Measurements from ENCODE around the gene FARP1.

GRCh38 chr13:98390086-98390715 lies 247.3 kb downstream of the FARP1 start:
- TF ChIP-seq, protein P1, sequence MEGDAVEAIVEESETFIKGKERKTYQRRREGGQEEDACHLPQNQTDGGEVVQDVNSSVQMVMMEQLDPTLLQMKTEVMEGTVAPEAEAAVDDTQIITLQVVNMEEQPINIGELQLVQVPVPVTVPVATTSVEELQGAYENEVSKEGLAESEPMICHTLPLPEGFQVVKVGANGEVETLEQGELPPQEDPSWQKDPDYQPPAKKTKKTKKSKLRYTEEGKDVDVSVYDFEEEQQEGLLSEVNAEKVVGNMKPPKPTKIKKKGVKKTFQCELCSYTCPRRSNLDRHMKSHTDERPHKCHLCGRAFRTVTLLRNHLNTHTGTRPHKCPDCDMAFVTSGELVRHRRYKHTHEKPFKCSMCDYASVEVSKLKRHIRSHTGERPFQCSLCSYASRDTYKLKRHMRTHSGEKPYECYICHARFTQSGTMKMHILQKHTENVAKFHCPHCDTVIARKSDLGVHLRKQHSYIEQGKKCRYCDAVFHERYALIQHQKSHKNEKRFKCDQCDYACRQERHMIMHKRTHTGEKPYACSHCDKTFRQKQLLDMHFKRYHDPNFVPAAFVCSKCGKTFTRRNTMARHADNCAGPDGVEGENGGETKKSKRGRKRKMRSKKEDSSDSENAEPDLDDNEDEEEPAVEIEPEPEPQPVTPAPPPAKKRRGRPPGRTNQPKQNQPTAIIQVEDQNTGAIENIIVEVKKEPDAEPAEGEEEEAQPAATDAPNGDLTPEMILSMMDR (IDR thresholded peaks at IDR 0.05; ENCODE audit: insufficient read depth, low read length, poor library complexity, severe bottlenecking): no peak
- TF ChIP-seq EZH2phosphoT487 (conservative IDR thresholded peaks at IDR 0.05; ENCODE audit: low read length): no peak

Measured in SU-DHL-6 (cell line).